ENCODE results near the gene COL28A1.

Gene COL28A1

GRCh38 chr7:7421826-7422225 is 113.8 kb downstream of the COL28A1 start:
- TF ChIP-seq CTCF (IDR thresholded peaks at IDR 0.05) = no peak

GRCh38 chr7:7418997-7419396 is 116.7 kb downstream of the COL28A1 start:
- TF ChIP-seq CTCF (IDR thresholded peaks at IDR 0.05) = no peak

GRCh38 chr7:7417851-7418250 is 117.8 kb downstream of the COL28A1 start:
- no peak for TF ChIP-seq CTCF (IDR thresholded peaks at IDR 0.05)

GRCh38 chr7:7417414-7417813 is 118.3 kb downstream of the COL28A1 start:
- no peak for TF ChIP-seq CTCF (IDR thresholded peaks at IDR 0.05)

GRCh38 chr7:7416031-7416858 is 119.4 kb downstream of the COL28A1 start:
- no peak for TF ChIP-seq CTCF (IDR thresholded peaks at IDR 0.05)

GRCh38 chr7:7414791-7415603 is 120.7 kb downstream of the COL28A1 start:
- no peak for TF ChIP-seq CTCF (IDR thresholded peaks at IDR 0.05)

GRCh38 chr7:7408001-7408770 is 127.5 kb downstream of the COL28A1 start:
- TF ChIP-seq CTCF (IDR thresholded peaks at IDR 0.05) = no peak
